ENCODE results near the gene OVOL3.

OVOL3 gene

DNA sequence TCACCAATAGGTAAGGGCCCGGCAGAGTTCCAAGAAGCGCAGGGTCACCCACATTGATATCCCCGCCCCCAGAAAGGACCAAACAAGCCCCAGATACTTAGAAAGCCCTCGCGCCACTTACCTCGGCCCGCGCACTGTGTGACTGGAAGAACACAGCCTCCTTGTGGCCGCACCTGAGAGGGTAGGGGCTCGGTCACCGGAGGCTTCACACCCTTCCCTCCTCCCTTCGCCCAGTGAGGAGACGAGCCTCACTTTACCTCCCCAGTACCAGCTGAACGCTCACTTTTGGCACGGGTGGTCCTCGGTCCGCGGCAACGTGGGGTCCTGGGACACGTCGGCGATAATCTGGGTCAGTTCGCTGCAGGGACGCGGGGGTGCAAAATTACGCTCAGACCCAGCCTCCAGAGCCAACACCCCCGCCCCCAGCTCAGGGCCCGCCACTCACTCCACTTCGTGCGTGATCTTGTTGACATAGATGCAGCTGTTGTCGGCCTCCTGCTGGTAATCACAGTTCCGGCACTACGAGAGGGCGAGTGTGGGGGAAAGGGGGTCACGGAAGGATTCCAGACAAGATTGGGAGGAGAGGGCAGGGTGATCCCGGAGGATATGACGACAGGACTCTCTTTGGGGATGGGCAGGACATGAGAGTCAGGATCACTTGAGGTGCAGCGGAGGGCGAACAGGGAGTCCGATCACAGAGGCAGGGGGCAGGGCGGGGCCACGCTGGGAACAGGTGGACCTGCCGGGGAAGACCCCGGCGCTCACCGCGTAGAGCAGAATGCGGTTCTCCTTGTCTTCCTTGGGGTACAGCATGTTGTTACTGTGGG lies 3.2 kb downstream of the OVOL3 start:
- peaks cover 16 to 28% of the 10 kb centered on the region in 2 donors for H3K4me1 ChIP-seq (ENCODE audit: control insufficient read depth in 1 of 2, insufficient read depth in 2 of 2, low read length in 2 of 2)

DNA sequence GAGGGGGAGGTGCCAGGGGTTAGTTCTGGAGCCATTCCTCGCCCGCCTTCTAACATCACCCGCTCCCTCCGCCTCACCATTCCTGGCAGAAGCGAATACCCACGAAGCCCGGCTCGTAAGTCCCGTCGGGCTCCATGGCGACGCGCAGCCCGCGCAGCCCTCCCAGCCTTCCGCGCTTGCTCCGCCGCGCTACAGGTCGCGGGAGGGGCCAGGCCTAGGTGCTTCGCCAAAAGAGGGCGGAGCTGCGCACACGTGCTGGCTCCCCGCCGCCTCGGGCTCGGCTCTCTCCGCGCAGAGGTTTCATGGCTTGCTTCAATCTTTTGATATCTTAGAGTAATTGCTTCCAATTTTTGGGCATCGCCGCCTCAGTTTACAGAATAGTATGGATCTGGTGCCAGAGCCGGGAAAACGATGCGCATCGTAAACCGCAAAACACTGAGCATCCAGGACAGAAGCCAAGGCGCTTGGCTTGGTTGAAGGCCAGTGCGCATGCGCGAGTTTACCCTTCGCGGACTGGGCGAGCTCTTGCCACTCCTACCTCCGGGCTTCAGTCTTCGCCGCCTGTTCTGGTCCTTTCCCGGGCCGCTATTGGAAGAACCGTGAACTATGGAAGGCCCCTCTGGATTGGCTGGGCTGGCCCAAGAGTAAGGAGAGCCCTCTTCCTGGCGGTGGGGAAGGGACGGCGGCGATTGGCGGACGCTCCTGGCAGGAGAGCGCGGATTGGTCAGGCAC lies 3.9 kb downstream of the OVOL3 start, which contains the start of gene POLR2I:
Gene POLR2I, minus strand, starts transcription at position 155 of the 732 bp plus-strand sequence. Its CDS starts 19 bp downstream, at position 136.
- H3K9ac ChIP-seq (ENCODE audit: low read depth in 1 of 2, low read length in 2 of 2): peak within 1 kb of the TSS; percentile 83 to 92
- H3K4me3 ChIP-seq (ENCODE audit: low read depth in 1 of 2, low read length in 2 of 2): peak within 1 kb of the TSS; percentile 94 to 96
- no peaks in the 10 kb centered on the region for H3K9me3 ChIP-seq (ENCODE audit: control insufficient read depth in 1 of 2, low read length in 2 of 2)
- no peaks in the 10 kb centered on the region for H3K27me3 ChIP-seq (ENCODE audit: control insufficient read depth in 1 of 2, insufficient read depth in 2 of 2, low read length in 2 of 2)
- peaks cover 4 to 30% of the 10 kb centered on the region in 2 donors for H3K36me3 ChIP-seq (ENCODE audit: control insufficient read depth in 1 of 2, insufficient read depth in 2 of 2, low read length in 2 of 2)
- H3K27ac ChIP-seq (ENCODE audit: low read depth, low read length): peak within 1 kb of the TSS; percentile 80
- H3K4me1 ChIP-seq (ENCODE audit: control insufficient read depth in 1 of 2, insufficient read depth in 2 of 2, low read length in 2 of 2): peaks cover 16 to 28% of the 10 kb centered on the region in 2 donors

More for the DNA sequence above, 3.2 kb downstream of the OVOL3 start:
- H3K9ac ChIP-seq (ENCODE audit: low read depth in 1 of 2, low read length in 2 of 2): peak overlapping the region; percentile 83 to 92
- H3K36me3 ChIP-seq (ENCODE audit: control insufficient read depth in 1 of 2, insufficient read depth in 2 of 2, low read length in 2 of 2): peaks cover 4 to 24% of the 10 kb centered on the region in 2 donors
- H3K27ac ChIP-seq (ENCODE audit: low read depth, low read length): peak overlapping the region; percentile 80
- H3K9me3 ChIP-seq (ENCODE audit: control insufficient read depth in 1 of 2, low read length in 2 of 2): no peaks in the 10 kb centered on the region
- H3K27me3 ChIP-seq (ENCODE audit: control insufficient read depth in 1 of 2, insufficient read depth in 2 of 2, low read length in 2 of 2): no peaks in the 10 kb centered on the region
- peak overlapping the region; percentile 94 to 96 for H3K4me3 ChIP-seq (ENCODE audit: low read depth in 1 of 2, low read length in 2 of 2)

DNA sequence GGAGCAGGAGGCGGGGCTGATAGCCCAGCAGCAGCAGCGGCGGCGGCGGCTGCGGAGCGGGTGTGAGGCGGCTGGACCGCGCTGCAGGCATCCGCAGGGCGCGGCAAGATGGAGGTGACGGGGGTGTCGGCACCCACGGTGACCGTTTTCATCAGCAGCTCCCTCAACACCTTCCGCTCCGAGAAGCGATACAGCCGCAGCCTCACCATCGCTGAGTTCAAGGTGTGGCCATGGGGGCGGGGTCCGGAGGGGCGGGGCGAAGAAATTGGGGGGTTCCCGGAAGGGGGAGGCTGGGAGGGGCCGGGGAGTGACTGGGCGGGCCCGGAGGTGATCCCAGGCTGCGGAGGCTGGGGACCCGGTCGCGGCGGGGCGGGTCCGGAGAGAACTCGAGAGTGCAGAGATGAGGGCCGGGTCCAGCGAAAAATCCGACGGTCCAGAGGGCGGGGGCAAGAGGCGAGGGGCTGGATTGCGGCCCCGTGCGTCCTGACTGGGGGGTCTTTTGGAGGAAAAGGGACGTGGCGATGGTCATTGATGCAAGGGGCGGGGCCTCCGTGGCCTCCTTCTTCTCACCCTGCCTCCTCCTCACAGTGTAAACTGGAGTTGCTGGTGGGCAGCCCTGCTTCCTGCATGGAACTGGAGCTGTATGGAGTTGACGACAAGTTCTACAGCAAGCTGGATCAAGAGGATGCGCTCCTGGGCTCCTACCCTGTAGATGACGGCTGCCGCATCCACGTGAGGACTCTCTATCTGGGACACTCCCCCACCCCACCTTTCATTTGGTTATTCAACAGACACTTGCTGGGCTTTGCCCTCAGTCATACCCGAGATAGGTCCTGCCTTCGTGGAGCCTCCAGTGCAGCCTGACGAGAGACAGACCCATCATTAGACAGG lies 4.8 kb downstream of the OVOL3 start, which contains the start of gene TBCB:
Gene TBCB, plus strand, starts transcription at position 16 of the 891 bp plus-strand sequence. Its CDS starts 93 bp downstream, at position 109.
- Histone ChIP-seq H3K9ac (ENCODE audit: low read depth in 1 of 2, low read length in 2 of 2) (peak within 1 kb of the TSS; percentile 83 to 92), H3K4me3 (ENCODE audit: low read depth in 1 of 2, low read length in 2 of 2) (peak within 1 kb of the TSS; percentile 94 to 96), H3K36me3 (ENCODE audit: control insufficient read depth in 1 of 2, insufficient read depth in 2 of 2, low read length in 2 of 2) (peaks cover 8 to 36% of the 10 kb centered on the region in 2 donors), H3K27me3 (ENCODE audit: control insufficient read depth in 1 of 2, insufficient read depth in 2 of 2, low read length in 2 of 2) (no peaks in the 10 kb centered on the region), H3K27ac (ENCODE audit: low read depth, low read length) (peak within 1 kb of the TSS; percentile 80), H3K4me1 (ENCODE audit: control insufficient read depth in 1 of 2, insufficient read depth in 2 of 2, low read length in 2 of 2) (peaks cover 16 to 28% of the 10 kb centered on the region in 2 donors), H3K9me3 (ENCODE audit: control insufficient read depth in 1 of 2, low read length in 2 of 2) (no peaks in the 10 kb centered on the region)

DNA sequence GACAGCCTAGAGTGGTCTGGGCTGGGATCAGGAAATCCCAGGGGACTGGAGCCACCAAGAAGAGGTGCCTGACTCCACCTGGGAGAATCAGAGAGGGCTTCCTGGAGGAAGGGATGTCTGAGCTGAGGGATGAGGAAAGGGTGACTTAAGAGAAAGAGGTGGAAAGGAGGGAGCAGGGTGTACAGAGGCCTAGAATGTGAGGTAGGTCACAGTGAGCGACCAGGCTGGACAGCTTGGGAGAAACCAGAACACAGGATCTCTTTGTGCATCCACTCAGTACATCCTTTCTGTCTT lies 5.3 kb downstream of the OVOL3 start:
- peak overlapping the region; percentile 94 to 96 for H3K4me3 ChIP-seq (ENCODE audit: low read depth in 1 of 2, low read length in 2 of 2)
- peak overlapping the region; percentile 53 to 54 for H3K9ac ChIP-seq (ENCODE audit: low read depth in 1 of 2, low read length in 2 of 2)
- peaks cover 8 to 36% of the 10 kb centered on the region in 2 donors for H3K36me3 ChIP-seq (ENCODE audit: control insufficient read depth in 1 of 2, insufficient read depth in 2 of 2, low read length in 2 of 2)
- H3K27me3 ChIP-seq (ENCODE audit: control insufficient read depth in 1 of 2, insufficient read depth in 2 of 2, low read length in 2 of 2): no peaks in the 10 kb centered on the region
- no peak overlapping the region for H3K27ac ChIP-seq (ENCODE audit: low read depth, low read length)
- H3K9me3 ChIP-seq (ENCODE audit: control insufficient read depth in 1 of 2, low read length in 2 of 2): no peaks in the 10 kb centered on the region
- peaks cover 16 to 28% of the 10 kb centered on the region in 2 donors for H3K4me1 ChIP-seq (ENCODE audit: control insufficient read depth in 1 of 2, insufficient read depth in 2 of 2, low read length in 2 of 2)

DNA sequence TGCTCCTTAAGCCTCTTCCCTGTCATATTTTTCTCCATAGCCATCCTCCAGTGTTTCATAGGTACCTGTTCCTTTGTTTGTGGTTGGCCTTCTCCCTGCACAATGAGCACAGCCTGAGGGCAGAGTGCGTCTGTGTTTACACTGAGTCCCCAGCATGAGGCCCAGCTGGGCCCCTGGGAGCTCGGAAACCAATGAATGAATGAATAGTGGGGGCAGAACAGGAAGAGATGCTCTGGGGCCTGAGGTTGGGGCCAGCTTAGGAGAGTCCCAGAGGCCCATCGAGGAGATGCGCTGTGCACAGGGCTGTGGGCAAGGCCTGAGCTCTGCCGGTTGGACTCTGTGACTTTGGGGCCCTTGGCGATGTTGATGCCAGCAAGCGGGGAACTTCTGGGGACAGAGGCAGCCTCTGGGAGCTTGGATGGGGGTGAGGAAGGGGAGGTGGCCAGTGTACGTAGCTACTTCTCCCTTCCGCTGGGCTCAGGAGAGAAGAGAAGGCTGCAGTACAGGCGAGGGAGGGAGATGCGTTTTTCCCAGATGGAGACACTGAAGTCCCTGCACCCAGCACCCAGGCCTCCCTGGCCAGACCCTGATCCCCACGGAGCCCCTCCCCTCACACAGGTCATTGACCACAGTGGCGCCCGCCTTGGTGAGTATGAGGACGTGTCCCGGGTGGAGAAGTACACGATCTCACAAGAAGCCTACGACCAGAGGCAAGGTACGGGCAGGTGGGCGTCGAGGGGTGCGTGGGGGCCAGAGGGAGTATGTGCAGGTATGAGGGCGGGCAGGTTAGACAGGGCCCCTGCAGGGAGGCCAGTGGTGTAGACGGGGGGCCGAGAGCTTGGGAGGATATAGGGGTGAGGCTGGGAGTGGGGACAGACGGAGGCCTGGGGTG lies 9.4 kb downstream of the OVOL3 start:
- H3K4me1 ChIP-seq (ENCODE audit: control insufficient read depth in 1 of 2, insufficient read depth in 2 of 2, low read length in 2 of 2): peaks cover 6 to 12% of the 10 kb centered on the region in 2 donors
- peaks cover 15 to 47% of the 10 kb centered on the region in 2 donors for H3K36me3 ChIP-seq (ENCODE audit: control insufficient read depth in 1 of 2, insufficient read depth in 2 of 2, low read length in 2 of 2)
- H3K9me3 ChIP-seq (ENCODE audit: control insufficient read depth in 1 of 2, low read length in 2 of 2): no peaks in the 10 kb centered on the region
- no peak overlapping the region for H3K4me3 ChIP-seq (ENCODE audit: low read depth in 1 of 2, low read length in 2 of 2)
- H3K27me3 ChIP-seq (ENCODE audit: control insufficient read depth in 1 of 2, insufficient read depth in 2 of 2, low read length in 2 of 2): no peaks in the 10 kb centered on the region
- no peak overlapping the region for H3K9ac ChIP-seq (ENCODE audit: low read depth in 1 of 2, low read length in 2 of 2)
- no peak overlapping the region for H3K27ac ChIP-seq (ENCODE audit: low read depth, low read length)

DNA sequence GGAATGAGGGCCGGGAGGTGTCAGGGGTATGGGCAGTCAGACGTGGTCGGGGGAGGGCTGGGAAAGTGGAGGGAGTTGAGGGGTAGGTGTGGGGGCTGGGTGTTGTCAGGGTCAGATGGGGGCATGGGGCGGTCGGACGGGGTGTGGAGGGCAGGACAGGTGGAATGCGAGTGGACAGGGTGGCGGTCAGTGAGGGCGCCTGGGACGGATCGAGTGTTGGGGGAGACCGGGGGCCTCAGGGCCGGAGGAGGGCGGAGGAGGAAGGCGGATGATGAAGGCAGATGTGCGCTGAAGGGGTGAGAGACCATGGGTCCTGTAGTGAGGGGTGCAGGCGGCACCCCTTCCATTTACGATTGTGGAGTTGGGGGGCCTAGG lies 10.0 kb downstream of the OVOL3 start:
- Histone ChIP-seq H3K9ac (ENCODE audit: low read depth in 1 of 2, low read length in 2 of 2) (no peak overlapping the region), H3K4me1 (ENCODE audit: control insufficient read depth in 1 of 2, insufficient read depth in 2 of 2, low read length in 2 of 2) (peaks cover 4 to 10% of the 10 kb centered on the region in 2 donors), H3K9me3 (ENCODE audit: control insufficient read depth in 1 of 2, low read length in 2 of 2) (no peaks in the 10 kb centered on the region), H3K27me3 (ENCODE audit: control insufficient read depth in 1 of 2, insufficient read depth in 2 of 2, low read length in 2 of 2) (no peaks in the 10 kb centered on the region), H3K27ac (ENCODE audit: low read depth, low read length) (no peak overlapping the region), H3K36me3 (ENCODE audit: control insufficient read depth in 1 of 2, insufficient read depth in 2 of 2, low read length in 2 of 2) (peaks cover 19 to 53% of the 10 kb centered on the region in 2 donors), H3K4me3 (ENCODE audit: low read depth in 1 of 2, low read length in 2 of 2) (no peak overlapping the region)

DNA sequence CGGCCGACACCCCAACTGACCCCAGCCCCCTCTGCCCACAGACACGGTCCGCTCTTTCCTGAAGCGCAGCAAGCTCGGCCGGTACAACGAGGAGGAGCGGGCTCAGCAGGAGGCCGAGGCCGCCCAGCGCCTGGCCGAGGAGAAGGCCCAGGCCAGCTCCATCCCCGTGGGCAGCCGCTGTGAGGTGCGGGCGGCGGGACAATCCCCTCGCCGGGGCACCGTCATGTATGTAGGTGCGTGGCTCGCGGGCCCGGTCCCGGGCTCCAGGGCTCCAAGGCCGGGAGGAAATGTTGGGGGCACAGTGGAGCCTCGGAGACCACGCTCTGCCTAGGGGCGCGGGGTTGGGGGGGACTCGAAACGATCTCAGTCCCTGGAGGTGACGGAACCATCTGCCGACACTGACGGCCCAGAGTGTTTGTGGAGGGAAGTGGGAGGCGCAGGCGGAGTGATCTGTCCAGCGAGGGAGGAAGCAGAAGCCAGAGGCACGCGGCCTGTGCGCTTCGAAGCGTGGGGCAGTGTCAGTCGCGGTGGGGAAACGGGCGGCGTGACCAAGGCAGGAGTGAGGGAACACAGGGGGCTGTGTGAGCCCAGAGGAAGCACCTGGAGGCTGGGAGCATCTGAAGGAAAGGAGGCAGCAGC lies 10.7 kb downstream of the OVOL3 start:
- Histone ChIP-seq H3K9me3 (ENCODE audit: control insufficient read depth in 1 of 2, low read length in 2 of 2) (no peaks in the 10 kb centered on the region), H3K9ac (ENCODE audit: low read depth in 1 of 2, low read length in 2 of 2) (no peak overlapping the region), H3K27me3 (ENCODE audit: control insufficient read depth in 1 of 2, insufficient read depth in 2 of 2, low read length in 2 of 2) (no peaks in the 10 kb centered on the region), H3K27ac (ENCODE audit: low read depth, low read length) (no peak overlapping the region), H3K4me1 (ENCODE audit: control insufficient read depth in 1 of 2, insufficient read depth in 2 of 2, low read length in 2 of 2) (peaks cover 0 to 3% of the 10 kb centered on the region in 2 donors), H3K36me3 (ENCODE audit: control insufficient read depth in 1 of 2, insufficient read depth in 2 of 2, low read length in 2 of 2) (peaks cover 19 to 53% of the 10 kb centered on the region in 2 donors), H3K4me3 (ENCODE audit: low read depth in 1 of 2, low read length in 2 of 2) (no peak overlapping the region)

DNA sequence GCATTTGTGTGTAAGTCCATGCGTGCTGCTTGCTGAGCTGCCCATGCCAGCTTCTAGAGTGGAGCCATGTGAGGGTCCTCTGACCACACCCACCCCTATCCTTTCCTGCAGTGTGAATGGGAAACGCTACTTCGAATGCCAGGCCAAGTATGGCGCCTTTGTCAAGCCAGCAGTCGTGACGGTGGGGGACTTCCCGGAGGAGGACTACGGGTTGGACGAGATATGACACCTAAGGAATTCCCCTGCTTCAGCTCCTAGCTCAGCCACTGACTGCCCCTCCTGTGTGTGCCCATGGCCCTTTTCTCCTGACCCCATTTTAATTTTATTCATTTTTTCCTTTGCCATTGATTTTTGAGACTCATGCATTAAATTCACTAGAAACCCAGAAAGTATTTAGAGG lies 14.6 kb downstream of the OVOL3 start:
- Histone ChIP-seq H3K27me3 (ENCODE audit: control insufficient read depth in 1 of 2, insufficient read depth in 2 of 2, low read length in 2 of 2) (no peaks in the 10 kb centered on the region), H3K4me1 (ENCODE audit: control insufficient read depth in 1 of 2, insufficient read depth in 2 of 2, low read length in 2 of 2) (peaks cover 9 to 10% of the 10 kb centered on the region in 2 donors), H3K36me3 (ENCODE audit: control insufficient read depth in 1 of 2, insufficient read depth in 2 of 2, low read length in 2 of 2) (peaks cover 15 to 31% of the 10 kb centered on the region in 2 donors), H3K9me3 (ENCODE audit: control insufficient read depth in 1 of 2, low read length in 2 of 2) (no peaks in the 10 kb centered on the region), H3K9ac (ENCODE audit: low read depth in 1 of 2, low read length in 2 of 2) (no peak overlapping the region), H3K27ac (ENCODE audit: low read depth, low read length) (no peak overlapping the region), H3K4me3 (ENCODE audit: low read depth in 1 of 2, low read length in 2 of 2) (no peak overlapping the region)

DNA sequence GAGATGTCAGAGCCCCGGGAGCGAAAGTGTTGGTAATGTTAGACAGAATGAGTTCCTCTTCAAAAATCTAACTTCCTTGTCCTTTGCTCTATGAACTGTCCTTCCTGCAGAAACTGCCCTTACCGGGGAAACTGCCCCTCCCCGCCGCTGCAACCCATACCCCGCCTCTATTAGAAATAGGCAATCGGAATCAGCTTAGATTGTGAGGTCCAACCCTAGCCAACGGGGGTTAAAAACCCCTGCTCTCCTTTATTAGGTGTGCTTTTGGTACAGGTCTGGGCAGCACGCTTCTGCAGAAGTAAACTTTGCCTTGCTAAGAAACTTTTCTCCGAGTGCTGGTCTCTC lies 17.4 kb downstream of the OVOL3 start:
- Histone ChIP-seq H3K4me3 (ENCODE audit: low read depth in 1 of 2, low read length in 2 of 2) (peak overlapping the region; percentile 68 to 75), H3K4me1 (ENCODE audit: control insufficient read depth in 1 of 2, insufficient read depth in 2 of 2, low read length in 2 of 2) (peaks cover 9 to 15% of the 10 kb centered on the region in 2 donors), H3K9me3 (ENCODE audit: control insufficient read depth in 1 of 2, low read length in 2 of 2) (no peaks in the 10 kb centered on the region), H3K27ac (ENCODE audit: low read depth, low read length) (peak overlapping the region; percentile 84), H3K27me3 (ENCODE audit: control insufficient read depth in 1 of 2, insufficient read depth in 2 of 2, low read length in 2 of 2) (no peaks in the 10 kb centered on the region), H3K9ac (ENCODE audit: low read depth in 1 of 2, low read length in 2 of 2) (peak overlapping the region; percentile 69 to 80), H3K36me3 (ENCODE audit: control insufficient read depth in 1 of 2, insufficient read depth in 2 of 2, low read length in 2 of 2) (peaks cover 9 to 20% of the 10 kb centered on the region in 2 donors)

Measured in duodenal mucosa (tissue), 2 donors.